RWPE2 (cell line): ENCODE measurements around the gene DOK1.
"Not testable (repeated sequence)": the region's sequence is repeated elsewhere in the genome, so short reads cannot be mapped to it uniquely, and the experiment has no call there.

ENCODE experiments used
- ATAC-seq: fragments of 200-7000 bp; cut with Tn5 transposase; 3 replicates; pipeline ENCODE4 v1.9.1; 2021; ENCODE audit warnings: low read depth
- DNase-seq: peaks from one replicate; pipeline ENCODE4 v3.0.0-alpha.2; 2020; ENCODE audit warnings: low spot score
- H3K27ac ChIP-seq: fragments of 450-650 bp; 2 replicates; pipeline ENCODE4 v1.5.1; 2017; ENCODE audit warnings: mild to moderate bottlenecking; ENCODE audit not compliant: poor library complexity, severe bottlenecking
- H3K27me3 ChIP-seq: fragments of 250-450 bp; sonication (Bioruptor Pico); 2 replicates; pipeline ENCODE4 v1.5.1; 2021; ENCODE audit warnings: mild to moderate bottlenecking, moderate library complexity; ENCODE audit not compliant: insufficient read depth, poor library complexity, severe bottlenecking
- H3K36me3 ChIP-seq: fragments of 250-450 bp; sonication (Bioruptor Pico); 2 replicates; pipeline ENCODE4 v1.5.1; 2020; ENCODE audit warnings: low read depth, mild to moderate bottlenecking, moderate library complexity
- H3K4me1 ChIP-seq: fragments of 250-450 bp; sonication (Bioruptor Pico); 2 replicates; pipeline ENCODE4 v1.5.1; 2021; ENCODE audit warnings: mild to moderate bottlenecking, moderate library complexity; ENCODE audit not compliant: insufficient read depth, poor library complexity, severe bottlenecking
- H3K4me3 ChIP-seq: fragments of 250-450 bp; sonication (Bioruptor Pico); 2 replicates; pipeline ENCODE4 v1.5.1; 2021; ENCODE audit warnings: mild to moderate bottlenecking, moderate library complexity; ENCODE audit not compliant: severe bottlenecking
- H3K9me3 ChIP-seq: fragments of 250-450 bp; sonication (Bioruptor Pico); 2 replicates; pipeline ENCODE4 v1.5.1; 2021; ENCODE audit warnings: mild to moderate bottlenecking, moderate library complexity; ENCODE audit not compliant: severe bottlenecking
- CTCF ChIP-seq: fragments of 450-650 bp; IDR thresholded peaks from one replicate; pipeline ENCODE4 v1.5.1; 2017; ENCODE audit warnings: mild to moderate bottlenecking, moderate library complexity; ENCODE audit not compliant: poor library complexity, severe bottlenecking

The DOK1 gene

GRCh38 chr2:74556831-74557370 is 2.4 kb downstream of the DOK1 start:
- ATAC-seq (no peak), DNase-seq (no peak)
- Histone ChIP-seq H3K36me3 (no peaks in the 10 kb centered on the region), H3K9me3 (no peaks in the 10 kb centered on the region), H3K4me1 (peaks cover 11% of the 10 kb centered on the region), H3K27ac (no peak overlapping the region), H3K4me3 (no peak overlapping the region), H3K27me3 (no peaks in the 10 kb centered on the region)
- no peak for TF ChIP-seq CTCF

- Histone ChIP-seq H3K27me3 (no peaks in the 10 kb centered on the region), H3K27ac (no peak overlapping the region), H3K9me3 (no peaks in the 10 kb centered on the region), H3K36me3 (no peaks in the 10 kb centered on the region), H3K4me1 (peaks cover 11% of the 10 kb centered on the region), H3K4me3 (no peak overlapping the region)
- TF ChIP-seq CTCF, result no peak
- ATAC-seq (no peak), DNase-seq (no peak)
These were observed 4.0 kb downstream of the DOK1 start for GRCh38 chr2:74558284-74559230.

- Histone ChIP-seq H3K4me3 (no peak overlapping the region), H3K36me3 (no peaks in the 10 kb centered on the region), H3K27ac (peak overlapping the region; percentile 50), H3K4me1 (peaks cover 20% of the 10 kb centered on the region), H3K9me3 (no peaks in the 10 kb centered on the region), H3K27me3 (no peaks in the 10 kb centered on the region)
- ATAC-seq (no peak), DNase-seq (no peak)
- no peak for TF ChIP-seq CTCF
These were observed 5.4 kb downstream of the DOK1 start for GRCh38 chr2:74559912-74560311.

GRCh38 chr2:74560591-74560990 is 6.1 kb downstream of the DOK1 start:
- Histone ChIP-seq H3K4me1 (peaks cover 20% of the 10 kb centered on the region), H3K27ac (peak overlapping the region; percentile 50), H3K9me3 (no peaks in the 10 kb centered on the region), H3K27me3 (no peaks in the 10 kb centered on the region), H3K36me3 (no peaks in the 10 kb centered on the region), H3K4me3 (no peak overlapping the region)
- ATAC-seq, result peak; percentile 60; the same call in 2 of the 3 replicates
- no peak for TF ChIP-seq CTCF
- no peak for DNase-seq

GRCh38 chr2:74561022-74561421 is 6.5 kb downstream of the DOK1 start:
- peaks cover 21% of the 10 kb centered on the region for H3K4me1 ChIP-seq
- not testable (repeated sequence) for ATAC-seq, H3K36me3 ChIP-seq, DNase-seq, H3K27me3 ChIP-seq, H3K9me3 ChIP-seq, H3K4me3 ChIP-seq
- peak overlapping the region; percentile 50 for H3K27ac ChIP-seq
